HG02623 (cell line): ENCODE data around the gene APOB.

Source experiments
- ATAC-seq: cut with Tn5 transposase; IDR thresholded peaks from one replicate; pipeline ENCODE4 v1.9.1; 2021; ENCODE audit warnings: moderate library complexity; ENCODE audit not compliant: unreplicated experiment

The APOB gene

GRCh38 chr2:21006423-21007128 is 37.3 kb downstream of the APOB start:
- ATAC-seq, result no peak

GRCh38 chr2:21005700-21006422 is 38.0 kb downstream of the APOB start:
- no peak for ATAC-seq

- ATAC-seq, result no peak
Measured at GRCh38 chr2:21005111-21005699, 38.7 kb downstream of the APOB start.

GRCh38 chr2:21004181-21004572 is 39.7 kb downstream of the APOB start:
- no peak for ATAC-seq

- no peak for ATAC-seq
Measured at GRCh38 chr2:21003572-21004180, 40.2 kb downstream of the APOB start.

GRCh38 chr2:21002814-21003192 is 41.1 kb downstream of the APOB start:
- ATAC-seq, result no peak

- ATAC-seq, result no peak
Measured at GRCh38 chr2:21001988-21002813, 41.7 kb downstream of the APOB start.

GRCh38 chr2:21001225-21001946 is 42.5 kb downstream of the APOB start:
- no peak for ATAC-seq

GRCh38 chr2:20999906-21000645 is 43.8 kb downstream of the APOB start:
- ATAC-seq, result no peak

- ATAC-seq, result no peak
Measured at GRCh38 chr2:20998972-20999905, 44.6 kb downstream of the APOB start.

- no peak for ATAC-seq
Measured at GRCh38 chr2:20997953-20998722, 45.7 kb downstream of the APOB start.

- ATAC-seq, result no peak
Measured at GRCh38 chr2:20994130-20994529, 49.7 kb downstream of the APOB start.

- ATAC-seq, result no peak
Measured at GRCh38 chr2:20992201-20992711, 51.6 kb downstream of the APOB start.

- no peak for ATAC-seq
Measured at GRCh38 chr2:20990442-20991430, 53.1 kb downstream of the APOB start.

GRCh38 chr2:20989404-20989803 is 54.5 kb downstream of the APOB start:
- ATAC-seq, result no peak

GRCh38 chr2:20988905-20989304 is 55.0 kb downstream of the APOB start:
- no peak for ATAC-seq
